ENCODE measurements around the gene TIMP3. TPM values are rescaled to one million over a fixed set of nuclear protein-coding genes. Genes with fewer than 3 reads are reported as not detected.
A peak's percentile ranks its signal among the peaks of the same experiment; 100 is the strongest.

TIMP3 gene
- total RNA-seq, 1 donor from 2014 or later, result 5.4 TPM

DNA sequence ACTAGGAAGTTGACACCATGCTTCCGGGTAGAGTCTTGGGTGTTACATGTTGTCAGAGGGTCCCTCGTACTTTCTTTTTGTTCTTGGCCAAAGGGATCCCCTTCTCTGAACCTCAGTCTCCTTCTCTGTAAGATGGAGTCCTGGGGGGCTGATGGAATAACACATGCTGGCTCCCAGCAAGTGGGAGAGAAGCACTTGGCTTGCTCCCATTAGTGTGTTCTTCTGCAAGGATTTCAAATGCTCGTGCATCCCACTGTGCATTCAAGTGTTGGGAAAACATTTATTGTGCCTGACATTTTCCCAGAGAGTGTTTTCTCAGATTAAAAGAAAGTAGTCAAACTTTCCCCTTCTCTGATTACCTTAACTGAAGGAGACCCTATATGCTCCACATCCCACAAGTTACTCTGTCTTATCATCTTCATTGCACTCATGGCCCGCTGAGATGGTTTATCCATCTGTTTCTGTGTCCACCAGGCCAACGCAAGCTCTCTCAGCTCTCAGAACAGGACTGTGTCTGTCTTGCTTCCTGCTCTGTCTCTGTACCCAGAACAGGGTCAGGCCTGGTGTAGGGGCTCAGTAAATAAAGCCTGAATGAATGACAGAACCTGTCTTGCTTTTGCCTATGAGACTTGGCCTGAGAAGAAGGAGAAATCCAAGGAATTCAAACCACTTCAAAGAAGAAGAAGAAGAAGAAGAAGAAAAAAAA, 16.0 kb upstream of the TIMP3 start:
- DNase-seq (ENCODE audit: low read depth), result no peak

DNA sequence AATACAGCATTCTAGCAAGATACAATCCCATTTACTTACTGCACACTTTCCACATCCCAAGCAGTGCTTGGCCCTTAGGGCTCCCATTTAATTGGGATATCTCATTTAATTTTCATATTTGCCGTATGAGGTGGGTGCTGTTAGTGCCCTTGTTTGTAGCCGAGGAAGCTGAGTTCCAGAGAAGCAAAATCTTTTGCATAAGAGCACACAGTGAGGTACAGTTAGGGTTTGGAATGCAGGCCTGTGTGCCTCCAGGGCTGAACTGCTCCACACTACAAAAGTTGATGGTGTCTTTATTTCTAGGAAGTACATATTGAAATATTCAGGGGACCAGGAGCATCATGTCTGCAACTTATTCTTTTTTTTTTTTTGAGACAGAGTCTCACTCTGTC, 15.5 kb upstream of the TIMP3 start:
- DNase-seq (ENCODE audit: low read depth), result no peak

DNA sequence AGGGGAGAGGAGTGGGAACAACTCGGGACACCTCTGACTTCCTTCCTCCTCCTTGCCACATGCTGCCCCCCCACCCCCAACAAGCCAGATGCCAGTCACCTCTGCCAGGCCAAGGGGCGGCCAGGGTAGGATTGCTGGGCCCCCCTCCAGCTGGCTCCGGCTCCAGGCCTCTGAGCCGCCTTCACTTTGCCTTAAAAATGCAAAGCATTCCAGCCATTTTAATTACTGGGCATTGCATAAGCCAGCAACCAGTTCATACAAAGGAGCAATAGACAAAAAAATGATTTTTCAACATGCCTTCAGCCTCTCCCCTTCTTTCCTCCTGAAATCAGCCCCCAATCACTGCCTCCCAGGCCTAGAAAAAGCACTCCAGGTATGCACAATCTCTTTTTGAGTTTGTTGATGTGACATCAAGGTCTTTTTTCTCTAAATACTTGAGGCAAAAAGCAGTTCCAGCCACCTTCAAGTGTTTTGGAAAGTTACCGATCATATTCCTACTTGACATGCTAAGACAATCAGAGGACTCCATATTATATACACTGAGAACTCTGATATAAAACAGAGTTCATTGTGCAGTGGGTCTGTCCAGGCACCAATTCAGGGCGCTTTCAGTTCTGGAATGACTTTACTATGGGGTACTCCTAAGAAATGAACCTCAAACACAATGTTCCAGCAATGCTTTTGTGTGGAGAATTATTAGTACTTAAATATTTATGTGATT, 12.4 kb upstream of the TIMP3 start:
- peak; percentile 47 for DNase-seq (ENCODE audit: low read depth)

DNA sequence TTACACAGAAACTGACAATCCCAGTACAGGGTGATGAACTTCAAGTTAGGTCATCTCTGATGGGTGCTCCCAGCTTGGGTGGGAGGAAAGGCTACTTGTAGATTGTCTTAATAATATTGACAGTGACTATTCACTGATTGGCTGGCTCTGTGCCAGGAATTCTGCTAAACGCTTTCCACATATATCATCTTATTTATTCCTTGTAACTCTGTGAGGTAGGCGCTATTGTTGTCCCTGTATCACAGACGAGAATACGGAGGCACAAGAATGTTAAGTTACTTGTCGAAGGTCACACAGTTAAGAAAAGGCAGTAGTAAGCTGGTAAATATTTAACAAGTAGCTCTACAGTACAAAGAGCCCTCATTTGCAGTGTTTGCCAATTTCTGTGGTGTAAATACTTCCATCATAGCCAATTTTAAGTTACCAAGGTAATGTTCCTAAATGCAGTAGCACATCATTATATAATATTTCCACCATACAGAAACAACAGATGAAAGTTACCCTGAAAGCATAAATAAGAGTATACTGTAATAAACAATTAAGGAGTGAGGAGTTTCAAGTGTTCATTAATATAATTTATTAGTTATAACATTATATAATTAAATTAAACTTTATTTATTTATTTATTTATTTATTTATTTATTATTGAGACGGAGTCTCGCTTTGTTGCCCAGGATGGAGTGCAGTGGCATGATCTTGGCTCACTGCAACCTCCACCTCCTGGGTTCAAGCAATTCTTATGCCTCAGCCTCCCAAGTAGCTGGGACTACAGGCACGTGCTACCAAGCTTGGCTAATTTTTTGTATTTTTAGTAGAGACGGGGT, 11.5 kb upstream of the TIMP3 start:
- no peak for DNase-seq (ENCODE audit: low read depth)

DNA sequence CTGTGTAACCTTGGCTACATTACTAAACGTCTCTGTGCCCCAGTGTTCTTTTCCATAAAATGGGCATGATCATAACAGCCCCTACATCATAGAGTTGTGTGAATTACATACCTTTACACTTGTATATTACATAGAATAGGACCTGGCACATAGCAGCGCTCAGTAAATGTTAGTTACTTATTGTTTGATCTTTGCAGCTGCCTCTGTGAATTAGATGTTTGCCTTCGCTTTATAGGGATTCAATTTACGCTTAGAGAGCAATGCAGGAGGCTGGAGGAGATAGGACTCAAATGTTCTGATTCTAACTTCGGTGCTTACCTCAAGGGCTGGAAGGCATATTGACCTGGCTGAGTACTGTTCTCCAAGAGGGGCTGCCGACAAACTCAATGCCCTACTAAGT, 10.4 kb upstream of the TIMP3 start:
- no peak for DNase-seq (ENCODE audit: low read depth)

DNA sequence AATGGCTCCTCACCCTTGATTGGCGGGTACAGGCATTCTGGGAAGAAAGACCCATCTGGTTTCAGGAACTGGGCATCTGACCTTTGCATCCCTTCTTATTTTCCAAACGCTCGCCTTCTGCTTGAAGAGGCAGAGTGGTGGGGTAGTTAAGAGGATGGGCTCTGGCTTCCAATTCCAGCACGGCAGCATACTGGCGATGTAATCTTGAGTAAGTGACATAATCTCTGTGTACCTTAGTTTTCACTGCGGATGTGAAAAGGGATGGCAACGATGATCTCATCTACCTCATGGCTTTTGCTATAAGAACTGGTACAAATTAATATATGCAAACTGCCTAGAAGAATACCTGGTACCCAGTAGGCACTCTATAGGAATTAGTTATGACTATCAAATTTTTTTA, 10.0 kb upstream of the TIMP3 start:
- DNase-seq (ENCODE audit: low read depth), result no peak

DNA sequence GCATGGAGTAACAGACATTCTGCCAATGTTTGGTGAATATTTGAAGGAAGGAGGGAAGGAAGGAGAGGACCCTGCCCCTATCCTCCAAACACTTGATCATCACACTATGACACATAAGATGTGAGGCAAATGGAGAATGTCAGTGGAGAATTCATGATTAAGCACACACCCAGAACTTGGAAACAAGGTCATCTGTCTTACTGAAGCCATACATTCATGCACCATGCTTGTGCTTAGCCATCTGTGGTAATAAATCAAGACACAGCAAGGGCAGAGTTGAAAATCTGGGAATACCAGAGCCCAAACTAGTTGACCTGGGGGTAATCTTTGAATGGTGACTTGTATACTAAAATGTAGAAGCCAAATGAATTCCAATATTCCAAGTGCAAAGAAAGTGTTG, 7.9 kb upstream of the TIMP3 start:
- DNase-seq (ENCODE audit: low read depth), result no peak

DNA sequence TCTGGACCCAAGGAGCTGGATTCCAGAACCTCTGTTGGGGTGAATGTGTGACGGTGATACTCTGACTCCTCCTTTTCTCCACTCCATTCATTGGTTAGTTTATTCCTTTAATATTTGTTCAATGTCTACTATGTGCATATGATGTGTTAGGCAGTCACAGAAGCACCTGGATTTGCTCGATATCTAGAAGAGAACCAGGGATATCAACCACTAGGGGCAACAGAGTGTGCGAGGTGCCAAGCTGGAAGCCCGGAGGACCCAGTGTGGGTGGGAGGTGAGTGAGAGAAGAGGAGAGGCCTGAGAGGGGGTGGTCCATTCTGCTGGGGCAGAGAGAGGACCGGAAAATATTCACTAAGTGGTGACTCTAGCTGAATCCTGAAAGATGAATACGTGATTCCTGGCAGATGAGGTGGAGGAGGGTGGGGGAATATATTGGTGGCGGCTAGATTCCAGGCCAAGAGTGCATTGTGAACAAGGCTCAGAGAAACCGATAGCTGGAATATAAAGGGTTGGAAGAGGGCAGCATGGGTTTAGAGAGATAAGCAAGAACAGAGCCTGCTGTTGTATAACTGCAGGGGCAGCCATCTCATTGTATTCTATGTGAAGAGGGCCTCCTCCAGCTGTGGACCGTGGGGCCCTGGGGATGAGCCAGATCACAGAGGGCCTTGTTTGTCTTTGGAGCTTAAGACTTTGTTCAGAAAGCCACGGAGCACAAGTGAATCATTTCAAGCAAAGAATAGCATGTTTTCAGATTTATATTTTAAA, 6.9 kb upstream of the TIMP3 start:
- DNase-seq (ENCODE audit: low read depth), result no peak

DNA sequence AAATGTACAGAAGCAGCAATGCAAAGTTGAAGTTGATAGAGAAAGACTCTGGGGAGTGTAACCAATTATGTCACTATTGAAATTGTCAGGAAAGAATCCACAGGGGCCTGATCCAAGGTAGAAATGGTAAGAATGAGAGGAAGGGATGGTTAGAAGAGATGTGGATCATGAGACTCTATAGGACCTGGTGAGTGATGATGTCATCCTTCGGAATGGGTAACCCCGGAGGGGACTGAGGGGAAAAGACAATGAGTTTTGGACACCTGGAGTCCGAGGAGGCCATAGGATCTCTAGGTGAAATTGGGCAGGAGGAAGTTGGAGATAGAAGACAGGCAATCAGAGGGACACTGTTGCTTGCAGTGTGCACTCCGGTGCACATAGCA, 6.3 kb upstream of the TIMP3 start:
- DNase-seq (ENCODE audit: low read depth), result no peak

DNA sequence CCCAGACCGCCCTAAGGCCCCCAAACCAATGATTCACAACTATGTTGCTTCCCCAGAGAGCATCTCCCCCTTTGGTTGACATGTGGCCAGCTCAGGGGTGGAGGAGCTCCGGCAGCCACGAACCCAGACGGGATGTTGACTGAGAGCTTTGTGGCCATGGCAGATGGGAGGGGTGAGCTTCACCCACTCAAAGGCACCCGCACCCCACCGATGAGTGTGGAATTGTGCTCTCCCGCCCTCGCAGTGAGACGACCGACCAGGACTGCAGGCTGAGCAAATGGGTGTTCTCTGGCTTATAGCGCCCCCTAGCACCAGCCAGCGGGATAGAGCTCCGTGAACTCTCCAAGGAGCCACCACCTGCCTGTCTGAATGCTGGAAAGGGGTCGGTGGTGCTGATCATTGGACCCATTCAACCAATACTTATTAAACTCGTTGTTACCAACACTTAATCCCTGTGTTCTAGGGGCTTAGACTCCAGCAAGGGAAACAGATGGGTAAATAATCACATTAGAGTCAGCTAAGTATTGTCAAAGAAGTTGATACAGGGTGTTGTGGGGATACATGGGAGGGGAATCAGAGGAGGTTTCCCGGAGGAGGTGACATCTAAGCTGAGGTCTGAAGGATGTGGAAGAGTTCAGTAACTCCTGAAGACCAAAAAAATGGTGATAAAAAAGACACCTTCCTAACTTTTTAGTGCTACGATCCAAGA, 4.5 kb upstream of the TIMP3 start:
- DNase-seq (ENCODE audit: low read depth), result peak; percentile 13

DNA sequence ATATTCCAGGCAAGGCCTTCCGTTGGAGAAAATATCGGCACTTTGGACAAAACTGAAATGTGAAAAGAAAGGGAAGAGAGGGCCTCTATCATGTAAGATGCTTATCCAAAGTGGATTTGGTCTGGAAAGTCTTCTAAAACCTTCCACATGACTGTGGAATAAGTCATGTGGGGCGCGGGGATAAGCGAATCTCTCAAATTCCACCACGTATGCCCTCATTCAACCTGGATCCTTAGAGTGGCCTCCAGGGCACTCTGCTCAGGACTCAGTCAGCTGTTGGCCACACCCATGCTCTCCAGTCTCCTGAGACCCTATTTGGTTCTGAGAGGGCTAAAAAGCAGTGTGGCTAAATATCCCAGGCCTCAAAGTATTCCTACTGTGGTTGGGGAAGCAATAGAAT, 2.0 kb upstream of the TIMP3 start:
- DNase-seq (ENCODE audit: low read depth), result no peak

DNA sequence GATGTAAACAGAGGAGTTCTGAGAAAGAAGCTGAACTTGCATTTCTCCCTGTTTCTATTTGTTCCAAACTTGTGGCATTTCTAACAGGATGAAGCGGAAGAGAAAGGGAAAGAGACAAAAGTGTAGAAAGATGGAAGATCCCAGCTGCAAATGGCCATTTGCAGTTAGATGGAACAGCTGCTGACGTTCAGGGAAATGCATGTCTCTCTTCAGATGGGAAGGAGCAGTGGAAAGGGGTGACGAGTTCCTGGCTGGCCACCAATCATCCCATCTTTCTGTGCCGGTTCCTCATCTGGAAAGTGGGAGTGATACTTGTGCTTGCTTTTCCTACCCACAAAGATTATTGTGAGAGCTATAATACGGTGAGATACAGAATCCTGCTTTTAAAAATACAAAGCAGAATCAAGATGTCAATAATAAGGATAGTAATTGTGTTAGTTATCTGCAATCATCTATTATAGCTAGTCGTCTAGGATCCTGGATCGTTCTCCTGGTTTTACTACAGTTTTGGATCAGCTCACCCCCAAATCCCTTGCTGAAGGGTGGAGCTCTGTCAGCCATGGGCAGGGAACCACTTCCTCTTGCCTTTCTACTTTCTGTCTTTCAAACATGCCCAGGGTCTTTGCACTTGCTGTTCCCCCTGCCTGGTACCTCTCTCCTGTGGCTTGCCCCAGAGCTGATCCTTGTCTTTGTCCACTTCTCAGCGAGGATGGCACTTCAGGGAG, 1.2 kb upstream of the TIMP3 start:
- no peak for DNase-seq (ENCODE audit: low read depth)

DNA sequence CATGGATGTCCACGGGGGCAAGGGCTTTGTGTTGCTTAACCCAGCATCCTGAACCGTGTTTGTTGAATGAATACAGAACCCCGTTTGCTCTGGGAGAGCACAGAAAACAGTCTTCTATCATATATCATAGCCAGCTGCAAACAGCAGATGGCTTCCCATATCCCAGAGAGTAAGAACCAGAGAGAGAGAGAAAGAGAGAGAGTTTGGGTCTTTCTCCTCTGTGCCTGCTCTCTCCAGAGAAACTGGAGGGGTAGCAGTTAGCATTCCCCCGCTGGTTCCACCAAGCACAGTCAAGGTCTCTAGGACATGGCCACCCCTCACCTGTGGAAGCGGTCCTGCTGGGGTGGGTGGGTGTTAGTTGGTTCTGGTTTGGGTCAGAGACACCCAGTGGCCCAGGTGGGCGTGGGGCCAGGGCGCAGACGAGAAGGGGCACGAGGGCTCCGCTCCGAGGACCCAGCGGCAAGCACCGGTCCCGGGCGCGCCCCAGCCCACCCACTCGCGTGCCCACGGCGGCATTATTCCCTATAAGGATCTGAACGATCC, 440 bp upstream of the TIMP3 start:
- DNase-seq (ENCODE audit: low read depth), result no peak

DNA sequence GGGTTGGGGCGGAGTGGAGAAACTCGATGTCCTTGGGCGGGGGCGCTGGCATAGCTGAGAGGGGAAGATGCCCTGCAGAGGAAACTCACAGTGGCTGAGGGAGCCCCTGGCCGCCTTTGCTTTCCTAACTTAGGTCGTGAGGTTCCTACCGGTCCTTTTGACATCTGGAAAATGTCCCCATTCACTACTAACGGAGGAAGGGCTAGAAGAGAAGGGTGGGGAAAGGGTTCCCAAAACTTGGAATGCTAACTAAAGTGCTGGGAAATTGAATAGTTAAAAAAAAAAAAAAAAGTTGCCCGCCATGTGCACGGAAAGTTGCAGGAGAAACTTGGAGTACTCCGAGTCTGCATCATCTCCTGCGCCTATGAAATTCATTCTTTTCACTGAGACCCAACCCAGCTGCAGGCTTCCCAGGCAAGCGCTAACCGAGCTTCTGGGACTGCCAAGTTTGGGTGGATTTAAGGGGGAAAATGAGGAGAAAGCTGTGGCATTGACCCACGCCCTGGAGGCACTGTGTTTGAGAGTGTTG, 796 bp downstream of the TIMP3 start:
- no peak for DNase-seq (ENCODE audit: low read depth)

DNA sequence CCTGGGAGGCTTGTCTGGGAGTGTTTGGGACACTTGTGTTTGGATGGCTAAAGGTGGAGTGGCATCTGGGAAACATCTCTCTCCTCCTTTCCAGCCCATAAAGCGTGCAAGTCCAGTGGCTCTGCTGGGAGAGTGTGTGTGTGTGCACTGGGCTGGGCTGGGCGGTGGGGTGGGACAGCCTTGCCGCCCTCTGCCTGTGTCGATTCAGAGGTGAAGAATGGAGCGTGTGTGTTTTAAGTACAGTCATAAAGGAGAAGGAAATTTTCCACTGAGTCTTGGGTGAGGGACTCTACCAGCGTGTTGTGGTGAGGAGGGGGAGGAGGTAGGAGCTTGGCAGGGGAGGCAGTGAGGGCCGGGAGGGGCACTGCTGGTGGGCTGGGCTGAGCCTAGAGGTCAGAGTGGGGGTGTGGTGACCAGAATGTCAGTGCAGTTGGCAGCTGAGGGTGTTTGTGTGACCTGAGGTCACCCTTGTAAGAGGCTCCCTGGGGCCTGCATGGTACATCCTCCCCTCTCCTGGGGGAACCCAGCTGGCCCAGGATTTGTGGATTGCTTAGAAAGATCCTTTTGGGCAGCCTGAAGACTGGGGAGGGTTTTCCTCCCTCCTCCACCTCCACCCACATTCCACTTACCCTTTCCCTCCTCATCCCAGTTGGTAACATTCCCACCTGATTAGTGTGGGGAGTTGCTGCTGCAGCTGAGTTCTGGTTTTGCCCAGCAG, 1.7 kb downstream of the TIMP3 start:
- peak; percentile 46 for DNase-seq (ENCODE audit: low read depth)

DNA sequence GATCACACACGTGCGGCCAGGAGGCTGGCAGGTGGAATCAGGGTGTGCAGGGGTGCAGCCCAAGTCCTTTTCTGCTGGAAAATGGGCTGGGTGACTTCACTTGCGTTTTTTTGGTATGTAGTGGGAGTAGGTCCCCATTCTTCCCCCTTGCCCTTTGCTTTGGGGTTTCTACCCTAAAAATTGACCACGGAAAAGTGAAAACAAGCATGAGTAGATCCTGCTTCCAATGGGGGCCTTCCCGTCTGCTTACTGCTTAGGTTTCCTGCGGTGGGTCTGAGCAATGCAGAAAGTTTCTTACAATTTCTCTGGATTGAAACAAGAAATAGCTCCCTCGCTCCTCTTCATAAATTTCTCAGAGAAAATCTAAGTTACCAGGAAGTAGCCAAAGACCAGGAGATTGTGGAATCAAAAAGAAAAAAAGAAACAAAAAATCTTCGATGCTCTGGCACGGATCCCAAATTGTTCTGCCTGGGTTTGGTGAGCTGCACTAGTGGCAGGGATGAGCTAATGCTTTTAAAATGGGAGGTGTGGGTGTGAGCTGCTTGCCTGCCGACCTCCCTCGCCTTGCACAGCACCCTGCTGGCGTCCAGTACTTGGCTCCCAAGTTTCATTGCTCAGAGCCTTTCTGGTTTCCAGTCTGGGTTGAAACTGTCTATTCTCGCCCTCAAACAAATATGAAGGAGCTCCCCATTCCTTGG, 2.4 kb downstream of the TIMP3 start:
- DNase-seq (ENCODE audit: low read depth), result no peak

DNA sequence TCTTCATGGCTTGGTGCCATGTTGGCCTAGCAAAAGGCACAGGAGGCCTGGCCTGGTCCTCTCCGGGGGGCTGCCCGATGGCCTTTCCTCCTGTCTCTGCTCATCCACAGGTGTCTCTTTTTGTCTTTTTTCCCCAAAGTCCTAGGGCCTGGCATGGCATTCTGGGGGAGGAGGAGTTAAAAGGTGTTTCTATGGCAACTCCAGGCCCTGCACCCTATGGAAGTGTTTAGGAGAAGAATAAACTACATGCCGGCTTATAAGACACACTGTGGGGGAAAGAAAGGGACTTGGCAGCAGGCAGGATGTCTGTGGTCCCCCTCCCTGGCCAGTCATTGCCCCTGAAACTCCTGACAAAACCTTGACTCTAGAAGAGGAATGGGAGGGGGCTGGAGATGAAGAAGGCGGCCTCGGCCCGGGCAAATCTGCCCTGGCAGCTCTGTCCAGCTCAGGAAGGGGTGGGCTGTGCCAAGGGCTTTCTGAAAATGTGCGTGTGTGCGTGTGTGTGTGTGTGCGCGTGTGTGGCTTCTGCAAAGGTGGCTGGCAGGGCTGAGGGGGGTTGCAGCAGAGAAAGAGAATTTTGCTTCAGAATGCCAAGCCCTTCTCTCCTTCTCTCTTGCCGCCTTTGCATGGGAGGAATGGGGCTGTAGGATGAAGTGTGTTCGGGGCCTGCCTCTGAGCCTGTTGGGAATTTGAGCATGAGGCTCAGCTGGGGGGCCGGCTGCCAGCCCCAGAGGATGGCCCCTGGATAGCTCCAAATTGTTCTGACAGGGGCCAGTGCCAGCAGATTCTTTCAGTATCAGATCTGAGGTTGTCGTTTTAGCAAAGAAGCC, 3.2 kb downstream of the TIMP3 start:
- DNase-seq (ENCODE audit: low read depth), result no peak

DNA sequence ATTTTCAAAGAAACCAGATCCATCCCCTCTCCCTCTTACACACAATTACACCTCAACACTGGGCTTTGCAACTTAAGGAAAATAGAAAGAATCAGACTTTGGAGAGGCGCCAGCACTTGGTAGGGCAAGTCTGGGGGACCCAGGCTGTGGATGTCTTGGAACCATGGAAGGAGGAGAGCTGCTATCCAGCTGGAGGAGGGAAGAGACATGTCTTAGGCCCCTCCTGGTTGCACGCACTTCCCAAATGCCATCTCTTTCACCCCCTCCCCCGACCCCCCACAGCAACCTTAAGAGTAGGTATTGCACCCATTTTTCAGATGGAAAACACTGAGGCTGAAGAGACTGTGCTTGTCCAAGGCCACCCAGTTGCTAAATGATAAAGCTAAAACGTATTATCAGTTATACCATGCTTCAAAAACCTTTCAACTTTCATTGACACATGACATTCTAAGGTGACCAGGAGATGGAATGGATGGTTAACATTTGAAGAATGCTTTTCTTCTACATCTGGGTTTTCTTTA, 3.9 kb downstream of the TIMP3 start:
- no peak for DNase-seq (ENCODE audit: low read depth)

Data from renal cortical epithelial cell (primary cell).